Activated CD8-positive, alpha-beta memory T cell treated with anti-CD3 and anti-CD28 coated beads, Interleukin-2, amount 50 U/mL, for 24 hours (primary cell): ENCODE measurements around the gene ZBTB1.

Experiments
- DNase-seq: peaks from one replicate; pipeline ENCODE4 v3.0.0-alpha.2; 2020; ENCODE audit errors: extremely low read depth

Gene ZBTB1, protein sequence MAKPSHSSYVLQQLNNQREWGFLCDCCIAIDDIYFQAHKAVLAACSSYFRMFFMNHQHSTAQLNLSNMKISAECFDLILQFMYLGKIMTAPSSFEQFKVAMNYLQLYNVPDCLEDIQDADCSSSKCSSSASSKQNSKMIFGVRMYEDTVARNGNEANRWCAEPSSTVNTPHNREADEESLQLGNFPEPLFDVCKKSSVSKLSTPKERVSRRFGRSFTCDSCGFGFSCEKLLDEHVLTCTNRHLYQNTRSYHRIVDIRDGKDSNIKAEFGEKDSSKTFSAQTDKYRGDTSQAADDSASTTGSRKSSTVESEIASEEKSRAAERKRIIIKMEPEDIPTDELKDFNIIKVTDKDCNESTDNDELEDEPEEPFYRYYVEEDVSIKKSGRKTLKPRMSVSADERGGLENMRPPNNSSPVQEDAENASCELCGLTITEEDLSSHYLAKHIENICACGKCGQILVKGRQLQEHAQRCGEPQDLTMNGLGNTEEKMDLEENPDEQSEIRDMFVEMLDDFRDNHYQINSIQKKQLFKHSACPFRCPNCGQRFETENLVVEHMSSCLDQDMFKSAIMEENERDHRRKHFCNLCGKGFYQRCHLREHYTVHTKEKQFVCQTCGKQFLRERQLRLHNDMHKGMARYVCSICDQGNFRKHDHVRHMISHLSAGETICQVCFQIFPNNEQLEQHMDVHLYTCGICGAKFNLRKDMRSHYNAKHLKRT

DNA sequence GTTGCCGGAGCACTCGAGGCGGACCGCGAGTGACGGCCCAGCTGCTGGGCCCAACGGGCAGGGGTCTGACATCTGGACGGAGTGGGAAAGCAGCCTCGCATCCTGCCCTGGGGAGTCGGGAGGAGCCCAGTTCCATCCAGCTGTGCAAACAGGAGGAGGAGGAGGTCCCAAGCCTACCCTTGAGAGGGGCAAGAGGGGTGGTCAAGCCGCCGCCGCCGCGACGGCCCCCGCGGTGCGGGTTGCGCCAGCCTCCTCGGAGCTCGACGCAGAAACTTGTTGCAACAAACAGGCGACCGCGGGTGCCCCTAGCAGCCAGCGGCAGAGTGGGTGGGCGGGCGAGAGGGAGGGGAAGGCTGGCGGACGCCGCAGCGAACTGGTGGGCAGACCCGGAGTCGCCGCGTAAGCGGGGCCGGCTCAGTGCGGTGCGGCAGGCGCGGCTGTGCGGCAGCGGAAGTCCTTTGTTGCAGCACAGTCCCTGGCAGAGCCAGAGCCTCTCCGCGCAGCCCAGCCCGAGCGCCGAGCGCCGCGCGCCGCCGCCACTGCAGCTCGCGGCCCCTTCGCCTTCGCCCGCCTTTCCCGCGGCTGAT, at the start of gene ZBTB1:
Gene ZBTB1 (plus strand): TSS at position 461 of the 587 bp plus-strand sequence. CDS start 16,735 bp downstream, outside the sequence.
- DNase-seq: peak; percentile 75

DNA sequence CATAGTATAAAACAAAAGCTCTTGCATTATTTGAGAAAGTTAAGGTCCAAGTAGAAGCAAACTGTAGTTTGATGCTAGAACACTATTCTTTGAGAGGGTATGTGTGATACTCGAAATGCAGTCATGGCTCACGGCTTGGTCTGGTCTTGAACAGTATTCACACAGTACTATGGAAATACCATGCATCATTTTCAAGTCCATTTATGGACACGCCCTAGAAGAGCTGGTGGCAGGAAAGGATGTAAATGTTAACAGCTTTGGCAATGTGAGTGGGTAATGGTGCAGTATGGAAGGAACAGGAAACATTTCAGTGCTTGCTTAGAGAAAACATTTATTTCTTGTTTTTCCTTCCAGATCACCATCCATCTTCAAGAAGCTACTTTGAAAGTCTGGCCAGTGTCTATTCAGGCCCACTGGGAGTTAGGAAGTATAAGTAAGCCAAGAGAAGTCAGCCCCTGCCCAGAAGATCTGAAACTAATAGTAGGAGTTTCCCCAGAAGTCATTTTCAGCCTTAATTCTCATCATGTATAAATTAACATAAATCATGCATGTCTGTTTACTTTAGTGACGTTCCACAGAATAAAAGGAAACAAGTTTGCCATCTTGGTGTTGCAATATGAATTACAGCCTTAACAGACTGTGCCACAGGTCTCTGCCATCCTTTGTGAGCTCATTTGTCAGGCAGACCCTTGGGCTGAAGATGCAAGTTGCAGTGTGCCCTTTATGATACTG, 45.0 kb upstream of the ZBTB1 start:
- no peak for DNase-seq

DNA sequence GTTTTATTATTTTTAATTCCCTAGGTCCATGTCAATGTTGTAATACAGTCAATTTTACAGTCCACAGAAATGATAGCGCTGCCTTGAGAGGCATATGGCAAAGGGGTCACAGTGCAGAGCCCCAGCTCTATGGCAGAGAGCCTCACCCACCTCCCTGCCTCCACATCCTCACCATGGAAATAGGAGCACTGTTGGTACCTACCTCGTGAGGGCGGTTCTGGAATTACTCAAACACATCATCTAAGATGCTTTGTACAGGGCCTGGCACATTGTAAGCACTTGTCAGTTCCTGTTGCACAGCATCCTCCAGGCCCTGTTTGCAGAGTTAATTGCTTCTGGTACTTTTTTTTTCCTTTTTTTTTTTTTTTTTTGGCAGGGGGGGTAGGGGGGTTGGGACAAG, 43.3 kb upstream of the ZBTB1 start:
- no peak for DNase-seq

DNA sequence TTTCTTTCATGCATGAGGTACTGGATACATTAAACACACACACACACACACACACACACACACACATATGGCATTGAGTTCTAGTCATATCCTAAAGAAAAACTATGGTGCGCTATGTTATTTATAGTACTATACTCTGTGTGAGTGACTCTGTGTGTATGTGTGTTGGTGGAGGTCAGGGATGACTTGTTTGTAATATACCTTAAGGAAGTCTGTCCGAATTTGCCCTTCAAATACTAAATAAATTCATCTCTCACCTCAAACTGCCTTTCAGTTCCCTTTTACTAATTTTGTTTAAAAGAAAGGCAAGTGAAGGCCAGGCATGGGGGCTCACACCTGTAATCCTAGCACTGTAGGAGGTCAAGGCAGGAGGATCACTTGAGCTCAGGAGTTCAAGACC, 41.4 kb upstream of the ZBTB1 start:
- DNase-seq: no peak

DNA sequence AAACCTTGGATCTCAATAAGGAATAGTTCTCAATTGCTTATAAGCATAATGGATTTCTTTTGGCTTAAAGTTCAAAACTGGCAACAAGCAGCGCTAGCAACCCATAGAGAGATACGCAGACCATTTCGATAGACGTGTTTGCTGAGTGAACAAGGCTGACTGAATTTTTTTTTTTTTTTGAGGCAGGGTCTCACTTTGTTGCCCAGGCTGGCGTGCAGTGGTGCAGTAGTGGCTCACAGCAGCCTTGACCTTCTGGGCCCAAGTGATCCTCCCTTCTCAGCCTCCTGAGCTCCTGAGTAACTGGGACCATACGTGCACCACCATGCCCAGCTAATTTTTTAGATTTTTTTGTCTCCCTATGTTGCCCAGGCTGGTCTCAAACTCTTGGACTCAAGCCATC, 40.7 kb upstream of the ZBTB1 start:
- no peak for DNase-seq

DNA sequence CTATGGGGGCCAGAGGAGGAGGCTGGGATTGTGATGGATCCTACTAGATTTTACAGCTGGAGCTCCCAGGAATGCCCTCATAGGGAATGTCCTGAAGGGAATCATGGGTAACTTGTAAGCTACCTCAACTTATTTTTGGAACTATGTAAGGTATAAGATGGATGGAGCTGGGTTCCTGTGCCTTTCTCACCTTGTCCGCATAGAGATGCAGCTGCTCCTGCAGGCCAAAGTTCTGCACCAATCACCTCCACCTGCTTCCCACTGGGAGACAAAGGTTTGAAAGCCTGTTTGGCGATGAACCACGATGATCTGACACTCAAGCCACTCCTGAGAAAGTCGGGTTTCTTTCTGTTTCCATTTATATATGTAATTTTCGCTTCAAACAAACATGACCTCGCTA, 39.9 kb upstream of the ZBTB1 start:
- DNase-seq: no peak

DNA sequence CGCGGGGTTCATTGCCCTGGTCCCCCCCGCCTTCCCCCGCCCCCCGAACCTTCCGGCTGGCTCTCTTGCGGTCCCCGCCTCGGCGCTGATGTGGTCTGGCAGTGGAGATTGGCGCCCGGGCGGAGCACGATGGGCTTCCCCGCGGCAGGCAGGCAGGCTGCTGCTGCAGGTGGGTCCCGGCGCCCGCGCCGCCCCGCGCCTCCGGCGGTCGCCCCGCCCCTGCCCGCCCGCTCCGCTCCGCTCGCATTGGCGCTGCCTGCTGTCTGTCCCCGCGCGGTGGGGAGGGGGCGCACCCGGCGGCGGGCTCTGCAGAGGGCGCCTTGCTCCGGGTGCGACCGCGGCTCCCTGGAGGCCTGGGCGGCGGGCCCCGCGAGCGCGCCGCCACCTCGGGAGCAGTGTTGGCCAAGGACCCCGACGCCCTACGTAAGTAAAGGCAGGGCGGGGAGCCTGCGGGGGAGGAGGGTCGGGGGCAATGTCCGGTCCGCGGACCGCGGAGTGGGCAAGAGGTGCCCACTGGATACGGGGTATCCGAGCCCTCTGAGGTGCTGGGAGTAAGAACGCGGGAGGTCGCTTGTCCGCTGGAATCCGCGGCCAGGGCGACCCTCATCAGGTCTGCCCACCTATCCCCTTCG, 39.3 kb upstream of the ZBTB1 start, which contains the start of gene AKAP5:
Gene AKAP5 (plus strand): TSS at position 309 of the 632 bp plus-strand sequence. CDS start 2,896 bp downstream, outside the sequence.
- no peak for DNase-seq

DNA sequence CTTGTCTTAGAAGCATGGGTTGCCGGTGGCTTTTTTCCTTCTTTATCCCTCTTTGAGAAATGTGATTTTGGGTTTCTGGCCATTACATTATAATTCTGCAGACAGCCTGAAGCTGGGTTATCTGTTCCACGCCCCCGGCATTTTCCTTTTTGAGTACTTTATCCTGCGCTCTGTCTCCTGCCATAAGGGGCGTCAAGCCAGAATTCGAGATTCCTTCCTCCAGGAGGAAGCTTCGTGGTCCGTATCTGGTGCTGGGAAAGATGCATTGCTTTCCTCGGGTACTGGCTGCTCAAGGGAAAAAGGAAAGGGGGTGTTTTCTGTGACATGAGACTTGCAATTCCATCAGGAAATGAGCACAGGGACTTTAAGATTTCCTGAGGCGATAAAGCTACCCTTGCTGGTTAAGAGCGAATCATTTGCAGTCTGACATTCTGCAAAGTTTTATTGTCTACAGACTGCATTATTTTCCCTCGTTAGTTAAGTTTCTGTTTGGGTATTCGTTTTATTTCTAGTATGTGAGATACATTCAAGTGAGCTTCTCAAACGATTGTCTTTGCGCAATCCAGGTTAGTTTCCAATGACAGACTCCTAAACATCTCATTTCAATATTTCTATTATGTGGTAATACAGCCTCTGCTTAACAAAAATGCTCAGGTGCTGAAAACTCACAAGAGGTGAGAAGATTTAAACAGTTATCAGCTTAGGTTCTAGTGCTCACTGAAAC, 38.6 kb upstream of the ZBTB1 start:
- DNase-seq: no peak

DNA sequence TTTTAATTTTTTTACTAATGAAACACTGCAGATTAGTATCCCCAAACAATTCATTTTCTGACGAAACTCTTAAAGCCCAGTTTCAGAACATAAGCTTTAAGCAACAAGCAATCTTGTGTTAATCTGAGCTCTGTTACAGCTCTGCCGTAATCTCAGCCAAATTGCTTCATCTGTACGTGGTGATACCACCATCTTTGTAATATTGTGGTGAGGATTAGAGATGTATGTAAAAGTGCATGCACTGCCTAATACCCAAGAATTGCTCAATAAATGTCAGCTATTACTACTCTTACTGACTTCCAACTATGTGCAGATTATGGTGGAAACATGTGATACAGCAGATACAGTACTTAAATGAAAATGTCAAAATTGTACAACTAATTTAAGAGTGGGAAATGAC, 37.5 kb upstream of the ZBTB1 start:
- no peak for DNase-seq

DNA sequence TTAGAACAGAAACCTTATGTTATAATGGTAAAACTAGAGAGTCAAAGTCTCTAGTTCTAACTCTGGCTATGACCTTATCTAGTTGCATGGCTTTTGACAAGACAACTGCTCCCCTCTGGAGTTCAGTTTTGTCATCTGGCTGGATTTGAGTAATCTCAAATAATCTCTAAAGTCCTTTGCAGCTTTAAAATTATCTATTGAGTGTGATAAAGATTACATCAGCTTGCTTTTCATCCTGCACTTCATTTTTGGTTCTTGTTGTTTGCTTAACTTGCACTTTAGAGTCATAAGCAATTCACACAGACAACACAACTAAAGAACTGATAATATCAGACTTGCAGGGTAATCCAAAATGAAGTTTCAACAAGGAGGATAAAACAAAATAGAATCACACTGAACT, 37.0 kb upstream of the ZBTB1 start:
- no peak for DNase-seq

DNA sequence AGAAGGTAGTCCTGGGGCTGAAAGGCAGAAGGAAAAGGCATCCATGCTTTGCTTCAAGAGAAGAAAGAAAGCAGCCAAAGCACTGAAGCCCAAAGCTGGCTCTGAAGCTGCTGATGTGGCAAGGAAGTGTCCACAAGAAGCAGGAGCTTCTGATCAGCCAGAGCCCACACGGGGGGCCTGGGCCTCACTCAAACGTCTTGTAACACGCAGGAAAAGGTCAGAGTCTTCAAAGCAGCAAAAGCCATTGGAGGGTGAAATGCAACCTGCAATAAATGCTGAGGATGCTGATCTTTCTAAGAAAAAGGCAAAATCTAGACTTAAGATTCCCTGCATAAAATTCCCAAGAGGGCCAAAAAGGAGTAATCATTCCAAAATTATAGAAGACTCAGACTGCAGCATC, 36.1 kb upstream of the ZBTB1 start:
- DNase-seq: no peak

DNA sequence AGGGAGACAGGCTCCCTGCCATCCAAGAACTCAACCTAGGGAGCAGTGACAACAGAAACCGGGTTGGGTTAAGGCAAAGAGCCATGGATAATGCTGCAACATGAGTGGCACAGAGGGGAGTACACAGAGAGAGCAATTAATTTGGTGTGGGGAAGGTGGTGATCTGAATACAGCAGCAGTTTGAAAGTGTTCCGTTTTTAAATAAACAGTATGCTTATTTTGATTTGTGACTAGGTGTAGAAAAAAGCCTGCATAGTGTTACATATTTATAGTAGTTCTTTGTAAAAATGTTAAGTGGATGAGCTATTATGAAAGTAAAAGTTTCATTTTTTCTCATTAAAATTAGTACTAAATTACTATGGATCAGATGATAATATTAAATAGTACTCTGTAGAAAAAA, 30.5 kb upstream of the ZBTB1 start:
- DNase-seq: no peak

DNA sequence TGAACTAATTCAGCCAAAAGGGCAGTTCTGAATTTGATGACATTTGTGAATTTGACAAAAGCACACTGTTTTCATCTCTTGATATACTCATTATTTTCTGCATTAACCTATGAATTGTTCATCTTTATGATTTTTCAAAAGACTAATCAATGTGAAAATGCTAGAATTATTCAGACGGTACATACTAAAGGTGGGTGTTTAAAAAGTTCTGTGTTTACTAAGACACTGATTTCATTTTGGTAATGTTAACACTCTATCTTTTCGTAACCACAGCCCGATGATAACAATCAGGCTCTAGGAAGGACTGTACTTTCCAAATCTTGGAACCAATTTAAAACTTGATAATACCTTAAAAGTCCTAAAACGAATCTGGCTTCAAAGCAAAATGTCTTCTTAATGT, 29.9 kb upstream of the ZBTB1 start:
- DNase-seq: no peak

DNA sequence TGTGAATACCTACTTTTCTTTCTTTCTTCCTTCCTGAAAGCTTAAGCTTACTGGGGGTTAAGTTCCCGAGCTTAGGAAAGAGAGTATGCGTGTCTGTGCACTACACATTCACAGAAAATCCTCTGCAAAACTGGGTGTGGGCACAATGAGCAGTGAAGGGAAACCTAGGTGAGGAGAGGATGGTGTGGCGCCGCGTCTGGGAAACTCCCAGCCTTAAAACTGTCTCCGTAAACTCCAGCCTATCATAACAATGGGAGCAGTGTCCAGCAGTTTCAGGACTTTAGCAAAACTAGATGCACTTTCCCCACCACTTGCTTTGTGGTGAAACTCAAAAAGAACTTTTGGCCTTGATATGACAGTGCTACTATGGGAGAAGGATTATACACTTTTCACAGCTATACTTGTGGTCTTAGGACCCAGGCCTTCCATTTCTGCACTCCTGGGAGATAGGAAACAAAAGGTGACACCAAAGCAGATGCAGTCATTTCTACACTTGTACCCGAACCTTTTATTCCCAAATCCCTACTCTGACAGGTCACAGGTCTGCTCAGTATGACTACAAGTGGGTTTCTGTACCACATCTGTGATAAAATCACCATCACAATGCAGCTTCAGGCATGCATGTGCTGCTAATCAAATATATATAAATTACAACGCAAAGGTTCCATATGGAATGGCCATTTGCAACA, 28.8 kb upstream of the ZBTB1 start:
- DNase-seq: no peak

DNA sequence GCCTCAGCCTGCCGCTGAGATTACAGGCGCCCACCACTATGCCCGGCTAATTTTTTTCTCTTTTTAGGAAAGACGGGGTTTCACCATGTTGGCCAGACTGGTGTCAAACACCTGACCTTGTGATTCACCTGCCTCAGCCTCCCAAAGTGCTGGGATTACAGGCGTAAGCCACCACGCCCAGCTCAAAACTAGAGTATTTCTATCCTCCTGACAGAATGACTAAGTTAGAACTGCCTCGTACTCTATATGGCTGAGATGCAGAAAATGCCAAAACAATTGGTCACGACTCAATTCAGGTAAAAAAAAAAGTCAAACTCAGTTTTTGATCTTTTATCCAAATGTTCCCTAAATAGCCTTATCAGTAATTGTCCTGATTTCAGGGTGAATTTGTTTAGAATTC, 28.1 kb upstream of the ZBTB1 start:
- no peak for DNase-seq

DNA sequence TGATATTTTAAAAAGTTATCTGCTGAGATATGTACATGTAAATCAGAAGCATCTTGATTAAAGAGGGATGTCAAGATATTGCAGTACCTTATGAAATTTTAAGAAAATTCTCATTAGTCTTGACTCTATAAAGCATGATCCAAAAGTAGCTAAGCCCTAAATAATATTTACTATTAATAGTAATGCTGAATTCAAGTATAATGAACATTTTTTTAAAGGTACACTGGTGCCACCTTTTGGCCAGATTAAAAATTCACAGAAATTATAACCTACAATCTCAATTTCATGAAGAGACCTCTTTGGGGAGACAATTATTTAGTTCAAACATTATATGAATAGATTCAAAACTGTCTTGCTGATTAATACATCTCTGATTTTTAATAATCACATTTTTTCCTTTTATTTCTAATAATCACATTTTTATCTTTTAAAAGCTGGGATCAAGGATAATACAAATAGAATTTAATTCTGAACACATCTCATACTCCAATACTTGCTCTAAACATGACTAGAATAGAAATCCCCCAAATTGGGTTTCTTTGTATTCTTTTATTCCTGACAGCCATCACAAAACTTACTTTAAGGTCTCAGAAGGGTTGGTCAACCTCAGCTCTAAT, 25.8 kb upstream of the ZBTB1 start:
- no peak for DNase-seq

DNA sequence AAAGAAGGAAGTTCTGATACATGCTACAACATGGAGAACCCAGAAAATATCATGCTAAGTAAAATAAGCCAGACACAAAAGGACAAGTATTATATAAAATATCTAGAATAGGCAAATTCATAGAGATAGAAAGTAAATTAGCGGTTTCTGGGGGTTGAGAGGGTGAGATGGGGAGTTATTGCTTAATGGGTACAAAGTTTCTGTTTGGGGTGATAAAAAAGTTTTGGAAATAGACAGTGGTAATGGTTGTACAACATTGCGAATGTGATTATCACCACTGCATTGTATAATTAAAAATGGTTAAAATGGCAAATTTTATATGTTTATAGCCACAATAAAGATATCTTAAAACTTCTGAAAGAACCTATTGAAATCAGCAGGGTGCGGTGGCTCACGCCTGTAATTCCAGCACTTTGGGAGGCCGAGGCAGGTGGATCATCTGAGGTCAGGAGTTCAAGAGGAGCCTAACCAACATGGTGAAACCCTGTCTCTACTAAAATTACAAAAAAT, 15.9 kb upstream of the ZBTB1 start:
- no peak for DNase-seq

DNA sequence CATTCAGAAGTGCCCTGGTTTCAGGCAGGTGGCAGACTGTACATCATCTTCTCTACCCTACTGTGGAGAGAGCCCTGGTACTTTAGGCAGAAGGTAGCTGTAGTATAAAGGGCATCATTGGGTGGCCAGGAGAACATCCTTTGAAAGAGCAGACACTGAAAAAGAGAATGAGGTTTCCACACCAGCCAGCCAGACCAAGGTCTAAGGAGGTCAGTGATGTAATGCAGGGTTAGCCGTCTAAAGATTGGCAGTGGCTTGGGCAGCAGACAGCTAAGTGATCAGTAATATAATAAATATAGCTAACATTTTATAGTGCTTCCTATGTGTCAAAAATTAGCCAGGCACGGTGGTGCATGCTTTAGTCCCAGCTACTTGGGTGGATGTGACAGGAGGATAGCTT, 12.9 kb upstream of the ZBTB1 start:
- no peak for DNase-seq

DNA sequence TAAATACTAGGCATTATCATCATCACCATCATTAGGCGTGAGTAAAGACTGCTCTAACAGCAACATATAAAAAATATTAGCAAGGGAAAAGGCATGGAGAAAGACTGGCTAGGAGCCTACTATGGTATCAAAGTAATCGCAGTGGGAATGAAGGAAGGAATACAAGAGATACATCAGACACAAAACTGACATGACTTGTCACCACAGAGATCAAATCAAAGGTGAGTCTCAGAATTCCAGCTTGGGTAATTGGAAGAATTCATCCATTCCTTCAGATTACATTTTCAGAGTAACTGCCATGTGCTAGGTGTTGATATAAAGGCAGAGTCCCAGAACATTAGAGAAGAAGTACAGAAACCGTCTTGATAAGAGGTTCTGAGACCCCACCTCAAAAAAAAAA, 11.1 kb upstream of the ZBTB1 start:
- DNase-seq: no peak

DNA sequence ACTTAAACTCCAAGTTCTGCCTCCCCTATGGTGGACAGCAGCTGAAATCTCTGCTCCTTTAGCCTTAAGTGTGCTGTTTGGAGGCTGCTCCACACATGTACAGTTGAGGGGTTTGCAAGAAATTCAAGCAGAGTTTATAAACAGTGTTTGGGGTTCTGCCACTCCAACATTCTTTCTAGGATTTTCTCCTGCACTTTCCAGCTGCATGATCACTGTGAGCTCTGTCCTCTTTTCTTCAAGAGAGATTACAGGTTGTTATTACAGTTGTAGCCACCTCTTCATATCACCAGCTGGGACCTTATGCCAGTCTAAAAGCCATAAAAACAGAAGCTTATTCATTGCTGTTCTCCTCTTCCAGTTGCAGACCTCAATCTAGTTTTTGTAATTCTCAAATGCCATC, 9.3 kb upstream of the ZBTB1 start:
- DNase-seq: no peak
